ENCODE results near the gene PCIF1. TPM values are rescaled to one million over a fixed set of nuclear protein-coding genes. Genes with fewer than 3 reads are reported as not detected.

Gene PCIF1
- total RNA-seq, 1 experiment from 2014 or later: 35.3 TPM

DNA sequence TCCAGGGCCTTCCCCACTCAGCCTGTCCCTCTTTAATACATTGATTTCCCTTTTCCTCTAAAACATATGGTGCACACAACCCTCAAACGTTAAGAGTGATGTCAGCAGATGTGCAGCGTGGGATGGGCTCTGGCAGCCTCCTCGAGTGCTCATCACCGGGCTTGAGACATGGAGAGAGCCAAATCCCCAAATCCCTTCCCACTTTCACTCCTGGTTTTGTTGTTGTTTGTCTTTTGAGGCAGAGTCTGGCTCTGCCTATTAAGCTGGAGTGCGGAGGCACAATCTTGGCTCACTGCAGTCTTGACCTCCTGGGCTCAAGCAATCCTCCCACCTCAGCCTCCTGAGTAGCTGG is 16.7 kb upstream of the PCIF1 start:
- no TSS peak for BruUV-seq (replicated peaks)
- intact Hi-C loops (cut with micrococcal nuclease; ENCODE audit: unreplicated experiment): no loop called here

DNA sequence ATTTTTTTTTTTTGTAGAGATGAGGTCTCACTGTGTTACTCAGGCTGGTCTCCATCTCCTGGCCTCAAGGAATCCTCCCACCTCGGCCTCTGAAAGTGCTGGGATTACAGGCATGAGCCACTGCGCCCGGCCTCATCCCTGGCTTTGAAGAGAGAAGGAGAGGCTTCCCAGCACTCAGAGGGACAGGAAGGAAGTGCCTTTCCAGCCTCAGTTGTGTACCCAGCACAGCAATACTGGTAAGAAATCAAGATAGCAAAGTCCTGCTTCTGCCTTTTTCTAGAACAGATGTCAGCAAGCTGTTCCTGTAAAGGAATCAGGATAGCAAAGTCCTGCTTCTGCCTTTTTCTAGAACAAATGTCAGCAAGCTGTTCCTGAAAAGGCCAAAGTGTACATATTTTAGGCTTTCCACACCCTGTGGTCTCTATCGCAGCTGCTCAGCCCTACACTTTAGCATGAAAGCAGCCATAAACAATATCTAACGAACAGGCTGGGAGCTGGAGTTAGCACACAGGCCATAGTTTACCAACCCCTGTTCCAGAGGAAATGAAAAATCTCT is 16.2 kb upstream of the PCIF1 start:
- H3K27me3 ChIP-seq (ENCODE audit: insufficient read depth, low read depth): no peaks in the 10 kb centered on the region
- BruUV-seq (replicated peaks): no TSS peak
- DNase-seq: no peak
- intact Hi-C loops (cut with micrococcal nuclease; ENCODE audit: unreplicated experiment): no loop called here
- no peak overlapping the region for H3K27ac ChIP-seq
- H3K4me2 ChIP-seq: no peak overlapping the region
- H2AFZ ChIP-seq: no peak overlapping the region
- no peak for TF ChIP-seq EZH2 (IDR thresholded peaks at IDR 0.05; ENCODE audit: low read depth)
- no peaks in the 10 kb centered on the region for H4K20me1 ChIP-seq (ENCODE audit: insufficient read depth)
- H3K36me3 ChIP-seq (ENCODE audit: low read depth): no peaks in the 10 kb centered on the region
- no peaks in the 10 kb centered on the region for H3K9me3 ChIP-seq (ENCODE audit: insufficient read depth, low read depth)
- POLR2A ChIA-PET (ENCODE audit: unreplicated experiment): interaction anchor here (0.6 kb wide), 1 partner anchor 17 kb away, joined by 4 read pairs; no protein-coding TSS in a partner anchor
- H3K4me1 ChIP-seq (replicated peaks; ENCODE audit: insufficient read depth): peaks cover 23% of the 10 kb centered on the region
- H3K79me2 ChIP-seq (ENCODE audit: low read depth): no peaks in the 10 kb centered on the region
- CTCF ChIA-PET: interaction anchor here (0.7 kb wide), 1 partner anchor 18 kb away, joined by 4 read pairs; no protein-coding TSS in a partner anchor
- no peak overlapping the region for H3K4me3 ChIP-seq
- peaks cover 27% of the 10 kb centered on the region for H3F3A ChIP-seq (ENCODE audit: insufficient read depth, low read depth)
- no peaks in the 10 kb centered on the region for H3K9me2 ChIP-seq (ENCODE audit: insufficient read depth)

More for the DNA sequence above, 16.7 kb upstream of the PCIF1 start:
- Histone ChIP-seq H3K9me2 (ENCODE audit: insufficient read depth) (no peaks in the 10 kb centered on the region), H3K36me3 (ENCODE audit: low read depth) (no peaks in the 10 kb centered on the region), H3K9me3 (ENCODE audit: insufficient read depth, low read depth) (no peaks in the 10 kb centered on the region), H3K4me1 (replicated peaks; ENCODE audit: insufficient read depth) (peaks cover 23% of the 10 kb centered on the region), H3F3A (ENCODE audit: insufficient read depth, low read depth) (peaks cover 27% of the 10 kb centered on the region), H3K27ac (no peak overlapping the region), H2AFZ (no peak overlapping the region), H3K4me3 (no peak overlapping the region), H3K79me2 (ENCODE audit: low read depth) (no peaks in the 10 kb centered on the region), H4K20me1 (ENCODE audit: insufficient read depth) (no peaks in the 10 kb centered on the region), H3K4me2 (no peak overlapping the region), H3K27me3 (ENCODE audit: insufficient read depth, low read depth) (no peaks in the 10 kb centered on the region)
- no peak for TF ChIP-seq EZH2 (IDR thresholded peaks at IDR 0.05; ENCODE audit: low read depth)
- TF ChIP-seq, protein P1, sequence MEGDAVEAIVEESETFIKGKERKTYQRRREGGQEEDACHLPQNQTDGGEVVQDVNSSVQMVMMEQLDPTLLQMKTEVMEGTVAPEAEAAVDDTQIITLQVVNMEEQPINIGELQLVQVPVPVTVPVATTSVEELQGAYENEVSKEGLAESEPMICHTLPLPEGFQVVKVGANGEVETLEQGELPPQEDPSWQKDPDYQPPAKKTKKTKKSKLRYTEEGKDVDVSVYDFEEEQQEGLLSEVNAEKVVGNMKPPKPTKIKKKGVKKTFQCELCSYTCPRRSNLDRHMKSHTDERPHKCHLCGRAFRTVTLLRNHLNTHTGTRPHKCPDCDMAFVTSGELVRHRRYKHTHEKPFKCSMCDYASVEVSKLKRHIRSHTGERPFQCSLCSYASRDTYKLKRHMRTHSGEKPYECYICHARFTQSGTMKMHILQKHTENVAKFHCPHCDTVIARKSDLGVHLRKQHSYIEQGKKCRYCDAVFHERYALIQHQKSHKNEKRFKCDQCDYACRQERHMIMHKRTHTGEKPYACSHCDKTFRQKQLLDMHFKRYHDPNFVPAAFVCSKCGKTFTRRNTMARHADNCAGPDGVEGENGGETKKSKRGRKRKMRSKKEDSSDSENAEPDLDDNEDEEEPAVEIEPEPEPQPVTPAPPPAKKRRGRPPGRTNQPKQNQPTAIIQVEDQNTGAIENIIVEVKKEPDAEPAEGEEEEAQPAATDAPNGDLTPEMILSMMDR (conservative IDR thresholded peaks at IDR 0.05): no peak
- ChIA-PET POLR2A (ENCODE audit: unreplicated experiment) (no interaction called here), CTCF (no interaction called here)
- DNase-seq: no peak

DNA sequence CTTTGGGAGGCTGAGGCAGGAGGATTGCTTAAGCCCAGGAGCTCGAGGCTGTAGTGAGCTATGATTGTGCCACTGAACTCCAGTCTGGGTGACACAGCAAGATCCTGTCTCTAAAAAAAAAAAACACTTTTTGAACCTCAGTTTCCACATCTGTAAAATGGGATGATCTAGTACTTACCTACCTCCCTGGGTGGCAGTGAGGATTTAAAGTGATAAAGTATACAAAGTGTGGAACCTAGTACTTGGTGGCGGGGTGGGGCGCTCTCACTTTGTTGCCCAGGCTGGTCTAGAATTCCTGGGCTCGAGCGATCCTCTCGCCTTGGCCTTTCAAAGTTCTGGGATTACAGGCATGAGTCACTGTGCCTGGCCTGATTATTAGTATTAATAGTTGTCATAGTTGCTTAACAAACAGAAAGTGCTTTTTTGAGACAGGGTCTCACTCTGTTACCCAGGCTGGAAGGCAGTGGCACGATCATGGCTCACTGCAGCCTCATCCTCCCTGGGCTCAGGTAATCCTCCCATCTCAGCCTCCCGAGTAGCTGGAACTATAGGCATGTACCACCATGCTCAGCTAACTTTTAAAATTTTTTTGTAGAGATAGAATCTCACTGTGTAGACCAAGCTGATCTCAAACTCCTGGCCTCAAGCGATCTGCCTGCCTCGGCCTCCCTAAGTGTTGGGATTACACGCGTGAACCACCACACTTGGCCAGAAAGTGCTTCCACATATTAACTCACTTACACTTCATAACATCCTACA is 15.5 kb upstream of the PCIF1 start:
- no TSS peak for BruUV-seq (replicated peaks)
- no peak for DNase-seq
- no peak overlapping the region for H3K4me2 ChIP-seq
- peaks cover 21% of the 10 kb centered on the region for H3K4me1 ChIP-seq (replicated peaks; ENCODE audit: insufficient read depth)
- peaks cover 24% of the 10 kb centered on the region for H3F3A ChIP-seq (ENCODE audit: insufficient read depth, low read depth)
- no peak for TF ChIP-seq EZH2 (IDR thresholded peaks at IDR 0.05; ENCODE audit: low read depth)
- TF ChIP-seq, protein P1 (conservative IDR thresholded peaks at IDR 0.05): no peak
- no peaks in the 10 kb centered on the region for H3K9me3 ChIP-seq (ENCODE audit: insufficient read depth, low read depth)
- no peak overlapping the region for H3K4me3 ChIP-seq
- intact Hi-C loops (cut with micrococcal nuclease; ENCODE audit: unreplicated experiment): no loop called here
- no peaks in the 10 kb centered on the region for H3K79me2 ChIP-seq (ENCODE audit: low read depth)
- H3K9me2 ChIP-seq (ENCODE audit: insufficient read depth): no peaks in the 10 kb centered on the region
- H2AFZ ChIP-seq: no peak overlapping the region
- H3K36me3 ChIP-seq (ENCODE audit: low read depth): no peaks in the 10 kb centered on the region
- ChIA-PET POLR2A (ENCODE audit: unreplicated experiment) (interaction anchor here (0.5 to 0.6 kb wide), 2 partner anchors 15 to 16 kb away, joined by 3 to 4 read pairs; no protein-coding TSS in a partner anchor), CTCF (interaction anchor here (0.7 kb wide), 1 partner anchor 18 kb away, joined by 4 read pairs; no protein-coding TSS in a partner anchor)
- H3K27me3 ChIP-seq (ENCODE audit: insufficient read depth, low read depth): no peaks in the 10 kb centered on the region
- no peaks in the 10 kb centered on the region for H4K20me1 ChIP-seq (ENCODE audit: insufficient read depth)
- H3K27ac ChIP-seq: no peak overlapping the region
